HG03135 (cell line): Measurements from ENCODE around the gene PLA2G2D.

Source experiments
- ATAC-seq: cut with Tn5 transposase; IDR thresholded peaks from one replicate; pipeline ENCODE4 v1.9.1; 2021; ENCODE audit warnings: mild to moderate bottlenecking, moderate library complexity; ENCODE audit not compliant: unreplicated experiment

The PLA2G2D gene

DNA sequence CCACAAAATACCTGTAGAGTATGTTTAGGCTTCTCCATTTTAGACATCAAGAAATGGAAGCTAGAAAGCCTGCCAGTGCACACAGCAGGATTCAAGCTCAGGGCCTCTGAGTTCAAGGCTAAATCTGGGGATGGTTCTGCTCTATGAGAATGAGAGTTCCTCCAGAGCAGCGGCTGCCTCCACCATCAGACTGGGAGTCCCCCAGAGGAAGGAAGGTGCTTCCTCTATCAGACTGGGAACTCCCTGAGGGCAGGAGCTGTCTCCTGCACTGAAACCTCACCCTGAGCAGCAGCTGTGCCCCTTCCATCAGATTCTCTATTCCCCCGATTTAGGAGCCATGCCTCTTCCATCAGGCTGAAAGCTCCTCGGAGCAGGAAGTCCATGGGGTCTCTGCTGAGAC lies 29.2 kb downstream of the PLA2G2D start:
- no peak for ATAC-seq

DNA sequence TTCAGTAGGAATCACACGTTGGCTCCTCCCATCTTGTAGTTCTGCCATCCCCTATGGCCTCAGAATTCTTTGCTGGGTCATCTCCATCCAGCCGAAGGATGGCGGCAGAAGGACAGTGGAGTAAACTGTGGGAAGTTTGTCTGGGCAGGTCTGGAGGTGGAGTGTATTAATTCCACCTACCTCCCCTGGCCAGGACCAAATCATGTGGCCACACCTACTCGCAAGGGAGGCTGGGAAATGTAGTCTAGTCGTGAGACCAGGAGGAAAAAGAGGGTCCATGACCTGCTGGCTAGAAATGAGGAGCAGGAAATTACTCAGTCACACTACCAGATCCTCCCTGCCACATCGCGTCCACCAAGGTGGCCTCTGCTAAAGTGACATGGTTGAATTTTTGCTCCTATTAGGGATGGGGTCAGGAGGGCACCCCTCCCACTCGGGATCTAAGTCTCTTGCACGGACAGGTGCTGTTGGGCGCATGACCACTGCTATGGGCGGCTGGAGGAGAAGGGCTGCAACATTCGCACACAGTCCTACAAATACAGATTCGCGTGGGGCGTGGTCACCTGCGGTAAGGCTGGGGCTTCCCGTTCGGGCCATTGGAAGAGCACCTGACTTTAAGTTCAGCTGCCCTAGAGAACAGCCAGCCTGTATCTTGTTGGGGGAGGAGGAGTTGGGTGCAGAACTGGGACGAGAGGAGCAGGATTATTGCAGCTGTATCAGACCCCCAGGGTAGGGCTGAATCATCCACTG lies 29.8 kb downstream of the PLA2G2D start:
- ATAC-seq = no peak

DNA sequence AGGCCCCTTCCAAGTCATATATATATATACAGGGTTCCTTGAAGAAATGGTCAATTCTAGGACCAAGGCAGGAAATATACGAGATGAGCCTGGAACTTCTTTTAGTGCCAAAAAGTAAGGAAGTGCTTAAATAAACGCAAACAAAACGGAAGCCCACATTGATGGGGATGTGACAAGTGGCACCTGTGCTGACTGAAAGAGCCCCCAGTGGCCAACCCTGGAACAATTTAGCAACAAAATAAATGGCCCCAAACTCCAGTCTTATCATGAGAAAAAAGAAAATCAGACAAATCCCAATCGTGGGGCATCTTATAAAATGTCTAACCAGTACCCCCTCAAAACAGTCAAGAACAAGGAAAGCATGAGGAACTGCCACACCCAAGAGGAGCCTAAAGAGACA lies 31.7 kb downstream of the PLA2G2D start:
- ATAC-seq = no peak

DNA sequence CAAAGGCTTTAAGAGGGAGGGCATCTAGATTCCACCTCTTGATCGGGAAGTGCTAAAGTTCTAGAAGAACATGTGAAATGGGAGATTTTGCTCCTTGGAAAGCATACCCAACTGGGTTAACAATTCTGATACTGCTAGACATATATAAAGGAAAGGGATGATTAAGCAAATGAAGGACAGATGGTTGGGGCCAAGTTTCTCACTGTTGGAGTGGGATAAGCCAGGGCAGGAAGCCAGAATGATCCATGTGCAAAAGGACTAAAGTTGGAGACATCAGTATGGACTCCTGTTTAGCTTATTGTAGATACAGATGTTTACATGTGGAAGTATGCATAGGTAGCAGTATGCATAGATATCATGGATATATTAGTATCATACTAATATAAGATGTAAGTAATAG lies 32.5 kb downstream of the PLA2G2D start:
- no peak for ATAC-seq

DNA sequence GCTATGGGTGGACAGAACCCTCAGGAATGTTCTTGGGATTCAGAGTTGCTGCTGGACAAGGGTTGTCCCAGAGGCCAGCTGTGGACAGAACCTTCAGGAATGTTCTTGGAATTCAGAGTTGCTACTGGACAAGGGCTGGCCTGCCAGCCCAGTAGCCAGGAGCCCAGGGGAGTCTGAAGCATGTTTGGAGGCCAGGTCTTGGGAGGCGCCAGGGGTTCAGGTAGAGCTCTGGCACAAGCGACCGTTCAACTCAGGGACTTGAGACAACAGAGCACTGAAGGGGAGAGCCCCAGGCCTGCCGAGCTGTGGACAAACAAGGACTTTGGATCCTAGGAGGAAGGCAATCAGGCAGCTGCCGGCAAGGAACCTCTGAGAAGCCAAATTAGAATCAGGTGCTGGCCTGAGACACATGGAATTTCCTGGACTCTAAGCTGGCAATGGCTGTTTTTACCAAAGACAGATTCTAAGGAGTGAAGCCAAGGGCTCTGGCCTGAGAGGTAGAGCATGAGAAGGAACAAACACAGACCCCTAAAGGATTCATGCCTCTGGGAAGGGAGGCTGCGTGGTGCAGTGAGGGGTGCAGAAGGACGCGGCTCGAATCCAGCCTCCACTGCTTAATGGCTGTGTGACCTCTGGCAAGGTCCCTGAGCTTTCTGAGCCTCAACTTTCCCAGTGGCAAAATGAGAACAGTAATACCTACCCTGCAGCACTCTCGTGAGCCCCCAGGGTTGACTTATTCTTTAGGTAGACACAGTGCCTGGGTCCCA lies 36.0 kb downstream of the PLA2G2D start:
- ATAC-seq = no peak

DNA sequence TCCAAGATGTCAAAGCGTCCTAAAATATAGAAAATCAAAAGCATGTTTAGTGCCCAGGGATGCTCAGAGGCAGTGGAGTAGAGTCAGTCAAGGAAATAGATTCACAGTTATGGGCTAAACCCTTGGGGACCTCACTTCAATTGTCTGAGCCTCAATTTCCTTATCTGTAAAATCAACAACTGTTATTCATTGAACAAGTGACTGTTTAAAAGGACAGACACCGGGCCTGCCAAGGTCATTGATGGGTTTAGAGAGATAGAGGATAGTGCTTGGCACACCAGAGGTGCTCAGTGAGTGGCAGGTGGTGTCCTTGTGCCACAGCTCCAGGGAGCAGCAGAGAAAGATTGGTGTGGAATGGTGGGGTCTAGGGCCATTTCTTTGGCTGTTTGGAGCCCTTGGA lies 36.6 kb downstream of the PLA2G2D start:
- ATAC-seq = no peak

DNA sequence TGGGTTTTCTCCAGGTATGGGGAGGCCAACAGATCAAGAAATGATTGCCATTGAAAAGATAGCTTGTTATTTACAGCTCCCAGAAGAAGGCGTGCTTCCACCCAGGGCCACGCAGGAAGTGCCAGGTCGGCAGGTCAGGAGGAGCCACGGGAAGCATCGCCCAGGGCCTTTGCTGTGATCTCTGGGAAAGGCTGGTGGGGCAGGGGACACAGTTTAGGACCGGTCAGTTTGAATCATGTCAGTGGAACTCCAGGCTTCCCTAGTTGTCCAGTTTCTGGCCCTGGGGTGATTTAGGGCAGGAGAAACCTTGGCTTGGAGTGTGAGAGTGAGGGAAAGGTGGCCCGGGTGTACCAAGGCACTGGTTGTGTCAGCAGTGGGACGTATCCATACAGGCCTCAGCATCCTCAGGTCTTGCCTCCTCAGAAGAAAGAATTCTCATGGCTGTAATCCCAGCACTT lies 38.0 kb downstream of the PLA2G2D start:
- ATAC-seq = no peak

DNA sequence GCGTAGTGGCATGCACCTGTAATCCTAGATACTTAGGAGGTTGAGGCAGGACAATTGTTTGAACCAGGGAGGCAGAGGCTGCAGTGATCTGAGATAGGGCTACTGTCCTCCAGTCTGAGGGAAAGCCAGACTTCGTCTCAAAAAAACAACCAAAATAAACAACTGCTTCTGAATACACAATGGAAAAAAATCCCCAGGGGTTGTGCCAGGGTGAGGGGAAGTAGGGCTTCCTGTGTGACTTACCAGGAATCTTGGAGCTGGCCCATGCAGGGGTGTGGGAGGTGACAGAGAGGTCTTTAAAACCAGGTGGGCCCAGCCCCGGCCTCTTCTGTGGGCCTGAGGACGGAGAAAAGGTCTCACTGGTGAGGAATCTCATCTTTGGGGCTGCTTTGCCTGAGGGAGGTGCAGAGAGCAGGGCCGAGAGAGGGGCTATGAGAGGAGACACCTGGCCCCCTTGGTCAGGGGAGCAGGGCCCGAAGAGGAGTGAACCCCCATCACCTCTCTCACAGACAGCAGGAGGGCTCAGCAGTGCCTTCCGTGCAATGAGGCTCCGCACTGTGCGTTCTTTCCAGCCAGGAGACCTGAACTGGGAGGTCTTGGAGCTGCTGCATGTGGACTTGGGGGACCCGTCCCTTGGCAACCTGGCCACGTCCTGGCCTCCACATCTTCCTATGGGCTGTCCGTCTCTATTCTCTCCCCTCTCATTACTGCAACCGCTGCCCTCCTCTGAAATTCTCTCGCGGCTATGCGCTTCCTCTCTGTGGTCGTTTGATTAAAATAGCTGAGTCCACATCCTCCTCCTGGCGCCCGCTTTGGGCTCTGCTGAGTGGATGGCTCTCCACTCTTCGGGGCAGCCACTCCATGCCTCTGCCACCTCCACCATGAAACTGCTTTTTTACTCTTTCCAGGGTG lies 38.6 kb downstream of the PLA2G2D start:
- no peak for ATAC-seq

DNA sequence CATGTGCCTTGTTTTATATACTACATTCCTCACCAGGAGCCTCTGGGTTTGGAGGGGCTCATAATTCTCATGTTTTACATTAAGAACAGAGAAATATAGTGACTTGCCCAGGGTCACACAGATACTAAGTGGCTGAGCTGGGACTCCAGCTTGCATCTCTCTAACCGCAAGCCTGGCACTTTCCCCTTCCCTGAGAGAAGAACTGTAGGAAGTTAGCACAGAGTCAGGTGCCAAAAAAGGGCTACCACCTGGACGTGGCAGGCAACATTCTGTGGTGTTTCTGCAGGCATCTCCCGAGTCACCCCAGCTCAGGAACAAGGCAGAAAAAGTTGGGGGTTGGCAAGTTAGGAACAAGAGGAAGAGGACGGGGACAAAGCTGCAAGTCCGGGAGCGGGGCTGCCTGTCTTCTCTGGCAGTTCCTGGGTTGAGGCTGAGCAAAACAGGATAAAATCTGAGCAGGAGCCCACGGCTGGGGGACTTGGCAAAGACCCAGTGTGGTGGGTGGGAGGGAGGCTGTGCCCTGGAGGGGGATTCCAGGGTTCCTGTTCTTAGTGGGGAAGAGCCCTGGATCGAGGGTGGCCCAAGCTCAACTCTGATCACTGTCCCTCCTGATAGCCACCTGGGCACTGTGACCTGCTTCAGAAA lies 39.6 kb downstream of the PLA2G2D start:
- ATAC-seq = no peak

DNA sequence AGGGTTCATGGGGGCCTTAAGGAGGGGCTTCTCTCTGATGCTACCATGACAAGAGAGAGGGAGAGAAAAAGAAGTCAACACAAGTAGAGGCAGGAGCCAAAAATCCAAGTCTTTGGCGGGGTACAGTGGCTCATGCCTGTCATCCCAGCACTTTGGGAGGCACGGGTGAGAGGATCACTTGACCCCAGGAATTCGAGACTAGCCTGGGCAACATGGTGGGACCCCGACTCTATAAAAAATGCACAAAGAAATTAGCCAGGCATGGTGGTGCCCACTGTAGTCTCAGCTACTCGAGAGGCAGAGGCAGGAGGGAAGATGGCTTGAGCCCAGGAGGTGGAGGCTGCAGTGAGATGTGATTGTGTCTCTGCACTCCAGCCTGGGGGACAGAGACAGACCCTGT lies 40.6 kb downstream of the PLA2G2D start:
- no peak for ATAC-seq

DNA sequence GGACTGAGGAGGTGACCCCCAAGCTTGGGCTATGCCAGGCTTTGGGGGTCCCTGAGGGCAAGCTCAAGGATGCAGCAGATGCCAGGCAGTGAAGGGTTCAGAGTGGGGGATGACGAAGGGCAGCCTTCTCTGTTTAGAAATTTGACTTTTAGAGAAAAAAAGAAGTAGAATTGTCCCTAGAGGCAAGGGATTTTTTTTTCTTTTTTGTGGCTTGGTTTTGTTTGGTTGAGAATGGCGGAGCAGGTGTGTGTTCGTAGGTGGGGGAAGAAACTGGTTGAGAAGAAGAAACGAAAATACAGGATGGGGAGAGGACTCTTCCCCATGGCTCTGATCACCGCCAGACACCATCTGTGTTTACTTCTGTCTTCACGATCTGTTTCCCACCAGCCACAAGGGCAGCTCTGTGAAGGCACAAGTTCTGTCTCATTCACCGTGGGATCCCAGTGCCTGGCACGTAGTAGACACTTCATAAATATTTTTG lies 41.1 kb downstream of the PLA2G2D start:
- no peak for ATAC-seq

DNA sequence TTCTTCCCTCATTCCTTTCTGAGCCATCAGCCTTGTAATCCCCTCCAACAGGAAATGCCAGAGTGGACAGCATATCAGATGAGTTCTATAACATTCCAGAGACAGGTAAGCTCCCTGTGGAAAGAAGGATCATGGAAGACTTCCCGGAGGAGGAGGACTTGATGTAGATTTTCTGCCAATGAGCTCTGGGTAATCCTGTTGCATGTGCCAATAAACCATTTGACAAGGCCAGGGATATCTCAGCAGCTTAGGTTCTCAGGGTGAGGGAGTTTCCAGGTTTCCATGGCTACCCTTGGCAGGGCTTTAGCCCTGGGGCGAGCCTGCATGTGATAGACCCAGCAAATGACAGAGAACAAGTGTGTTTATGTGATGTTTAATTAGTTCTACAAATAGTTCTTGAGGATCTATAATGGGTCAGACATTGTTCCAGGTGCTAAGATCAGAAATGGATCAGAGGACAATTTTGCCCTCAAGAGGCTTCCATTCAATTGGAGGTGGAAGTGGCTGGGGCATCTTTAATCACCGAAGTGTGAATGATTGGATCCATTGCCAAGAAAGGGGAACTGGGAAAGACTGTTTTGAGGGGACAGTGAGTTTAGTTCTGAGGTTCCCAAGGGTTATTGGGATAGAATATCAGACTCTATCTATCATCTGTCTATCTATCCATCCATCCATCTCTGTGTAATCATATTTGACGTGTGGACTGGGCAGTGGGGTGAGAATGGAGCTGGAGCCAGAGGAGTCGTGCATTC lies 42.5 kb downstream of the PLA2G2D start:
- no peak for ATAC-seq

DNA sequence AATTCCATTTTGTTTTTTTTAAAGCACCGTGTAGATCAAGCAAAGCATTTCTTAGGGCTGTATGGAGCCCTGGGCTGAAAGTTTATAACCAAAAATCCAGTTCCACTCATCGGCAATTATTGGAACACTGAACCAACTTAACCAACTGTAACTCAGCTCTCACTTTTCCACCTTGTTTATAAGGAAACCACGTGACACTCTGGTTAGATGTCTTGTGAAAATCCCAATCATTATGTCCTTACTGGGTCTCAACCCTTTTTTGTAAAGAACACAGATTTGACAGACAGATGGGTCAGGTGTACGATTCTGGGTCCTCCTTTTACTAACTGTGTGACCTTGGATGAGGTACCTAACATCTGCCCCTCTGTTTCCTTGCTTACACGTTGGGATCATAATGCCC lies 43.1 kb downstream of the PLA2G2D start:
- no peak for ATAC-seq

DNA sequence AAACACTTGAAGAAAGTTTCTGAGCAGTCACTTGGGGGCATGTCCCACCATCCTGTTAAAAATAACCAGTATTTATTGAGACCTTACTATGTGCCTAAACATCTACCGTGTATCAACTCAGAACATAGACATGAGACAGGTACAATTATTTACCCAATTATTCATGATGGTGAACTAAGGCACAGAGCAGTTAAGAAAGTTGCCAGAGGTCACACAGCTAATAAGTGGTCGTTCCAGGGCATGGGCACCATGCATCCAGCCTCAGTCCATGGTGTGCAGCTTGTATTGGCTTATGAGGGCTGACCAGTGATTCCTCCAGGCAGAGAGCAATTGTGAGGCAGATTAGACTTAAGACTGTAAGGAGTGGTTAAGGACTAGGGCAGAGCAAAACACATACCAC lies 44.0 kb downstream of the PLA2G2D start:
- ATAC-seq = no peak

DNA sequence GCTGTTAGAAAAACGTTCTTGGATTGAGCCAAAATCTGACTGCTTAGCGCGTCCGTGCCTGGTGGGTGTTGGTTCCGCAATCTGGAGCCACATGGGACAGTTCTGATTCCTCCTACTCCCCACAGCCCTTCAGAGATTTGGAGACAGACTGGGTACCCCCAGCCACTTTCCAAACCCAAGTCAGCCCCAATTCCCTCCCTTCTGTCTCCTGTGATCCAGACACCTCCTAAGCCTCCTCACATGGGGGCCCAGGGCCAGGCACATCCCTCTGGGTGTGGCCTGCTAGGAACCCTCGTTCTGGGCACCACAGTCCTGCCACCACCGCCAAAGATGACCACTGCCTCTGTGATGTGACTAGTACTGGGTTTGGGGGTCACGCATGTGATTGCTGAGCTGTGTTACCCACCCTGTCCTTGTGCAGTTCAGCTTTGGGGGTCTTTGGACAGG lies 44.6 kb downstream of the PLA2G2D start:
- ATAC-seq = no peak

DNA sequence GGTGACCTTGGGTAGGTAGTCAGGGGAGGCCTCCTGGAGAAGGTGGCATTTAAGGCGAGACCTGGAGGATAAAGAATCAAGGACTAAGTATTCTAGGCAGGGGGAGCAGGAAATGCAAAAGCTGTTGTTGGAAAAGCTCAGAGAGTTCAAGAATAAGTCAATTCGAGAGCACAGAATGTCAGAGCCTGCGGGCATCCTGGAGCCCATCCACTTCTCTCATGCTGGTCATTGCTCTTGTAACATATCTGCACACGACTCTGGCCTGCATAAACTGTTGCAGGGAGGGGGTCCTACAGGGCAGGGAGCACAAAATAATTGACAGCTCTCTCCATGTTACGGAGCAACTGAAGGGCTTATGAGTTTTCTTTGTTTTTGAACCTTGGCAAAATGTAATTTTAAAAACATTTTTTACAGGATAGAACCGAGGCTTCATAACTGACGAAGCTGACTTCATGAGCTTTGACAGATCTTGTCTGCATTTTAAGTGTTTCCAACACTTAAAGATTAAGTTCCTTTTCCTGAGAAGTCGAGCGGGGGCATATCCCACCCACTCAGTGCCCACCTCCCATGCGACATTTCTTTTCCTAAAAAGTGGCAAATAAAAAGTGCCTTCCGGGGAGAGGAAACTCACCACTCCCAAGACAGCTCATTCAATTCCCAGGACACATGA lies 45.1 kb downstream of the PLA2G2D start:
- no peak for ATAC-seq

DNA sequence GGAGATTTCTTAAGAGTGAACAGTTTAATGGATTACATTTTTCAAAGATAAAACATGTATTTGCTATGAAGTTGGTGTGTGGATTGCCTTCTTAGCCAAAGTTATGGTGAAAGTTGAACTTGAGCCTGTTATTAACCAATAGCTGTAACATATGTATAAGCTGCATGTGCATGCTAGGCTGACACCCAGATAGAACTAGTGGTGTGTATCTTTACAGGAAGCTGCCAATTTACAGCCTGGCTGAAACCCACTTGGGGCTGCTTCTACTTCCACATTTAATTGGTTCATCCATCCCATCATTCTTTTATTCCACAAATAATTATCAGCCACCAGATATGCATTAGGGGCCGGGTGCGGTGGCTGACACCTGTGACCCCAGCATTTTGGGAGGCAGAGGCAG lies 46.1 kb downstream of the PLA2G2D start:
- ATAC-seq = no peak

DNA sequence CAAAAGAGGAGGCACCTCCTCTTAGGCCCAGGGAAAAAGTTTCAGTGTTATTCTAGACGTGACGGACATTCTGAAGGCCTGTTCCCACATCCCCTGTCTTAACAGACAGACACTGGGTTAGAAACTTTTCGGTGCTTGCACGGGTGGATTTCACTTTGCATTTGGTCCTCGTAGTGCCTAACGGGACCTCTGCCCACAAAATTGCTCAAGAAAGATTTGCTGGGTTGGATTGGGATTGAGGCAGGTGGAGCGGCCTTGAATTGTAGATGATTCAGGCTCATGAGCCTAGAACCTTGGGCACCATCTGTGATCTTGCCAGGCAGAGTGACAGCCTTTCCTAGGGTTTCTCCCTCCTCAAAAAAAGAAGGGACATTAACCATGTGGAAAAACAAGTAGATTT lies 46.6 kb downstream of the PLA2G2D start:
- no peak for ATAC-seq

DNA sequence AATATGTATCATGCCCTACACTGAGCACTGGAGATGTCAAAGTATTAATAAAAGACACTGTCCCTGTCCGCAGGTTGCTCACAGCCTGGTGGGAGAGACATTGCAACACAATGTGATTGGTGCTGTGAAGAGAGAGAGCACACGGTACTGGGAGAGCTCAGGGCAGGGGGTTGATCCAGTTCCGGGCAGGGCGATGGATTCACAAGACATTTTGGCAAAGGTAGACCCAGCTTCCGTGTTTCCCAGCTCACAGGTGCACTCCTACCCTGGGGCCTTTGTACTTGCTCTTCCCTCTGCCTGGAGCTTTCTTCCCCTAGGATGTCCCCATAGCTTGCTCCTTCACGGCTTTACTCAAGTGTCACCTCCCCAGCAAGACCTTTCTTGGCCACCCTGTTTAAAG lies 47.9 kb downstream of the PLA2G2D start:
- no peak for ATAC-seq
